ENCODE measurements around the gene SMCHD1.
"Not testable (repeated sequence)": the region's sequence is repeated elsewhere in the genome, so short reads cannot be mapped to it uniquely, and the experiment has no call there.

The SMCHD1 gene

DNA sequence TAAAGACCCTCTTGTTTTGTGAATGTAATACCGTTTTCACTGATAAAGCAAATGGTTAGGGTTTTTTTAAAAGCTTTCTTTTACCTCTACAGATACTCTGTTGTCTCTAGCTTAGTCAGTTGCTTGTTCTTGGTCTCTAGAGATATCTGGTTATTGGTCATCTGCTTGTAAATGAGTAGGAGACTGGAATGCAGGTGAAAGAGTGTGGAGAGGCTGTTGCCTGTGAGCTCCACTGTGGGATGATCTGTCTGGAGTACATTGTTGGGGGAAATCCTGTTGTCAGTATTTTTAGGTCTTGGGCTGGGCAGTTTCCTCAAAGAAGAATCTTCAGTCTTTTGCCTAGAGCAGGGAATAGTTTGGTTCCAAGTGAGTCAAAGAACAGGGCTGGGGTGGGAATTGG, 67.7 kb downstream of the SMCHD1 start:
- DNase-seq = no peak

DNA sequence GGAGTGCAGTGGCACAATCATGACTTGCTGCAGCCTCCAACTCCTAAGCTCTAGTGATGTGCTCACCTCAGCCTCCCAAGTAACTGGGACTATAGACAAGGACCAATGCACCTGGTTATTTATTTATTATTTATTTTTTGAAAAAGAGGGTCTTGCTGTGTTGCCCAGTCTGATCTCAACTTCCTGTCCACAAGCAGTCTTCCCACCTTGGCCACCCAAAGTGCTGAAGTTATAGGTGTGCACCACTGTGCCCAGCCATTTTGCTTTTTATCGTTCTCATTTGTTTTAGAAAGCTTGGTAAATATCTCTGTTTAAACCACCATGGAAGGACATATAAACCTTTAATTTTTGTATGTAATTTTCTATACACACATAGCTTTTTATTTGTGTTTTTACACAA, 74.2 kb downstream of the SMCHD1 start:
- no peak for DNase-seq

DNA sequence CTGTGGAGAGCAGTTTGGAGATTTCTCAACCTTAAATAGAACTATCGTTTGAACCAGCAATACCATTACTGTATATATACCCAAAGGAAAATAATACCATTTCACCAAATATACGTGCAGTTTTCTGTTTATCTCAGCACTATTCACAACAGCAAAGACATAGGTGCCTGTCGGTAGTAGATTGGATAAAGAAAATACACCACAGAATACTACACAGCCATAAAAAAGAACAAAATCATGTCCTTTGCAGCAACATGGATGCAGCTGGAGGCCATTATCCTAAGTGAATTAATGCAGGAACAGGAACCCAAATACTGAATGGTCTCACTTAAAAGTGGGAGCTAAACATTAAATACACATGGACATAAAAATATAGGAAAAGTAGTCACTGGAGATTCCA, 81.3 kb downstream of the SMCHD1 start:
- DNase-seq = no peak

DNA sequence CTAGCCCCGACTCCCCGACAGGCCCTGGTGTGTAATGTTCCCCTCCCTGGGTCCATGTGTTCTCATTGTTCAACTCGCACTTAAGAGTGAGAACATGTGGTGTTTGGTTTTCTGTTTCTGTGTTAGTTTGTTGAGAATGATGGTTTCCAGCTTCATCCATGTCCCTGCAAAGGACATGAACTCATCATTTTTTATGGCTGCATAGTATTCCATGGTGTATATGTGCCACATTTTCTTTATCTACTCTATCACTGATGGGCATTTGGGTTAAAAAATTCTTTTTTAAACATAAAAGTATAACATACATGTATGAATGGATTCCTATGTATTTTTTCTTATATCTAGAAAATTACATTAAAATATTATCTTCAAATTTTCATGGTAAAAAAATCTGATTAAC, 84.6 kb downstream of the SMCHD1 start:
- not testable (repeated sequence) for DNase-seq

DNA sequence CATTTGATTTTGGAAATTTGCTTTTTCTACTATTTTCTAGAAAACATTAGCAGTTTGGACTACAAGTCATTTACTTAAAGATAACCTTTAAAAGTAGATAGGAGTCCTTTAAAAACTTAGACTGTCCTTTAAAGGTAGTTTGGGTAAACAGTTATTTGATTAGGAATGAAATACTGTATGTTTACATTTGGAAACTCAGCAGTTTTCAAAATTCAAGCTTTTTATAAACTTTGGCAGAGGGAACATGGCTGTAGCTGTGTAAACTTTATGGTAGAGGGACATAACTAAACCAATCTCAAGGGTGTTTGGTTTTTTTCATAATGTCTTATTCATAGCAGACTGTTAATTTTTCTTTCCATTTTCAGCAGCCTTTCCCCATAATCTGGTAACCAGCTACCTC, 90.7 kb downstream of the SMCHD1 start:
- no peak for DNase-seq

DNA sequence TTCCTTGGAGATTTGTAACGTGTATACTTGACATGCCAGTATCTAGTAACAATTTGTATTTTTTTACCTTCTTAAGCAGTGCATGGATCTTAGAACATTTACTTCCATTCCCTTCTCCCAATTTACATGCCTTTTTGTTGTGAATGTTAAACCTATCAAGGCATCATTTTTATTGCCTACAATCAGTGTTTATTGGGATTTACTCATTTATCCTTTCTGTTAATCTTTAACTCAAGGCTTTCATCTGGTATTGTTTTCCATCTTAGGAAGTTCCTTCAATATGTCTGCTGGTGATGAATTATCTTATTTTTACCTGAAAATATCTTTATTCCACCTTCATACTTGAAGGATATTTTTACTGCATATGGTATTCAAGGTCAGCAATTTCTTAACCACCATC, 102.8 kb downstream of the SMCHD1 start:
- no peak for DNase-seq

DNA sequence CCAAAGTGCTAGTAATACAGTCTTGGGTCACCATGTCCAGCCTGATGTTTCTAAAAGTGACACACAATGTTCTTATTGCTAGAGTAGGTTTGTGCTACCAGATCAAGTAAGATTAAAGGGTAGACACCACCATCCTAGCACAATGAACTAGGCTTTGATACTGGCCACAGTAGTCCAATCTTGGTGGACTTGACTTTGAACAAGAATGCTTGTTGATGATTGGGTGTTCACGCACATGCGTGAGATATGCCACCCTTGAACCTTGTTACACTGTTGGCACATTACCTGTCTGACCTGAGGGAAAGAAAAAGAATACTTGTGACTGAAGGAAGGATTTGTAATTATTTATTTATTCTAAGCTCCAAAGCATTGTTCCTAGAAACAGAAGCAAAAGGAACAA, 119.1 kb downstream of the SMCHD1 start:
- no peak for DNase-seq

DNA sequence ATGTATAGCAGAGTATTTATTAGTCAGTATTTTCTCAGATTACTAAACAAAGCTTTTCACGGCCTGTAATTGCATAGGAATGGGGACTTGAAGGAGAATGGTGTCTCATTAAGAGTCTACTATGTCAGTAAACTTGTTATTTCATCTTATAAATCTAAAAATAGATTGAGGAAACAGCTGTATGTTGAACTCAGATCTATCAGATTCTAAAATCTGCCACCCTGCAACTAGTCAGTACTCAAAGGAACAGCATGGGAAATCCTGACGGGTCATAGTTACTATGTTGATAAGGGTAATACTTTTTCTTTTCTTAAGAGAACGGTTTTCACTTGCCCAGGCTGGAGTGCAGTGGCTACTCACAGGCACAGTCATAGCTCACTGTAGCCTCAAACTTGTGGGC, 121.1 kb downstream of the SMCHD1 start:
- no peak for DNase-seq

DNA sequence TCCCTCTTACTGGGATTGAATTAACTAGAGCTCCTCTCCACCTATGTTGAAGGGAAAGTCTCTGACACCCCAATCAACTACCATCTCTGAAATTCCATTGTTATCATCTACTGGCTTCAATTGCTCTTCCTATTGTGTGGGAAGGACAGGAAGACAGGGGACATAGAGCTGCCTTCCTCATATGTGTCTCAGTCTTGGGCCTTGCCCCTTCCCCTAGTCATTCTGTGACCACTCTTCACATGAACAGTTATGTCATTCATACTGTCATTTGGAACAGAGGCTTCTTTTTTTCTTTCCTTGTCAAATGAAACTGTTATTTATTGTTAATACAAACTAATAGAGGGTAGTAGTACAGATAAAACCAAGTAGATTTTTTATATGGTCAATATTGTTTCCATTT, 121.7 kb downstream of the SMCHD1 start:
- DNase-seq = no peak

DNA sequence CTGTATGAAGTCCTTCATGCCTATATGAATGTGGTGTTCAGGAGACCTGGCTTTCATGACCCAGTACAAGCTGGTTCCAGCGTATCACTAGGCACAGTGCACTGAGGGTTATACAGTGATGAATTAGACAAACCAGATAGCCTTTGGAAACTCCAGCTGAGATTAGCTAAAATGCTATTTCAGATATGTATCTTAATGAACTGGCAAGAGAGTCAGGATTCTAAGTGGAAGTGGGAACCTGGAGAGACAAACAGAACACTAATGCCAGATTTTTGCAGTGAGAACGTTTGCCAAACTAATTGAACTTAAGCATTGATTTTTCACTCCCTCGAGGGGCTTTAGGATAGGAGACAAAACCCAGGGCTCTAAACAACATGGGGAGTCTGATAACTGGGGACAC, 125.2 kb downstream of the SMCHD1 start:
- no peak for DNase-seq

DNA sequence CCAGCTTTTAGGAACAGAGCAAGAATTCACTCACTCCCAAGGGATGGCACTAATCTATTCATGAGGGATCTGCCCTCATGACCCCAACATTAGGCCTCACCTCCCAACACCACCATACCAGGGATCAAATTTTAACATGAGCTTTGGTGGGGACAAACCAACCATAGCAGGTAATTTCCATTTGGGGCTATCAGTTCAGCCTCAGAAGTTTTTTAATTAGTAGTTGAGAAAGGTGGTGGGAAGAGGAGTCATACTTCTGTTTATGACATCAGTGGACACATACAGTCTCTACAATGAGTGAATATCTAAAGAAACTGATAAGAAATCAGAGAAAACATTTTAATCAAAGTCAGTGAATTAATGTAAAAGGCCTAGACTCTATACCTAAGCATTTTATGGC, 131.7 kb downstream of the SMCHD1 start:
- no peak for DNase-seq

DNA sequence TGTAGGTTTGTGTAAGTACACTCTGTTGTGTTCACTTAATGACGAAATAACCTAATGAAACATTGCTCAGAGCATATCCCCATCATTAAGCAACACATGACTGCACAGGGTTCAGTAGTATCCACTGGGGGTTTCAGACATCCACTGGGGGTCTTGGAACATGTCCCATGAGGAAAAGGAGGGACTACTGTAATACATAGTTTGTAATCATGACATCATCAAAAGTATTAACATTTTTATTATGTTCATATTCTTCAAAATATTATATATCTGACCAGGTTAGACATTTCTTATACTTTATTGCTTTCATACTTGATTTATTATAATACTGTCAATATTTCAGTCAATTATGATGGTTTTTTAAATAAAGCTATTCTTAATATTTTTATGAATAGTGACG, 136.9 kb downstream of the SMCHD1 start:
- no peak for DNase-seq

DNA sequence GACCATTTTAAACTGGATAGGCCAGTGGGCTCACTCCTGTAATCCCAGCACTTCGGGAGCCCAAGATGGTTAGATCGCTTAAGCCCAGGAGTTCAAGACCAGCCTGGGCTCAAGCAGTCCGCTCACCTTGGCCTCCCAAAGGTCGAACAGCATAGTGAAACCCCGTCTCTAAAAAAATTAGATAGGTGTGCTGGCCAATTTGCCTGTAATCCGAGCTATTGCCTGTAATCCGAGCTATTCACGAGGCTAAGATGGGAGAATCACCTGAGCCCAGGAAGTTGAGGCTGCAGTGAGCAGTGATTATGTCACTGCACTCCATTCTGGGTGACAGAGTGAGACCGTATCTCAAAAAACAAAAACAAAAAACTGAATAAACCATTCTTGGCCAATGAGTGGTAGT, 138.6 kb downstream of the SMCHD1 start:
- DNase-seq = no peak

DNA sequence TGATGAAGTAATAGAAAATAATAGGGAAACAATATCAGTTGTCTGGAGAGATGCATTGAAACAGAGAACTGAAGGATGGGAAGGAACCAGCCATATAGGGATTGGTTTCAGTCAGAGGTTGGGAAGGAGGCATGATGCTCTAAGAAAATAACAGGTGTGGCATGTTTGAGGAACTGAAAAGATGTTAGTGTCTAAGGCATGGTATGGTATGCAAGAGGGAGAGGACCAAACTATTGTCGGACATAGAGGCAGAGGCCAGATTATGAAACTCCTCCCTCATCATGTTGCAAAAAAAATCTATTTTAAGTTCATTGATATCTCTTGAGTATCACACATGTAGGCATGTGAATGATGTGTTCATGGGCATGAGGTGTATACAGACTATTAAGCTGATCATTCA, 142.4 kb downstream of the SMCHD1 start:
- no peak for DNase-seq

DNA sequence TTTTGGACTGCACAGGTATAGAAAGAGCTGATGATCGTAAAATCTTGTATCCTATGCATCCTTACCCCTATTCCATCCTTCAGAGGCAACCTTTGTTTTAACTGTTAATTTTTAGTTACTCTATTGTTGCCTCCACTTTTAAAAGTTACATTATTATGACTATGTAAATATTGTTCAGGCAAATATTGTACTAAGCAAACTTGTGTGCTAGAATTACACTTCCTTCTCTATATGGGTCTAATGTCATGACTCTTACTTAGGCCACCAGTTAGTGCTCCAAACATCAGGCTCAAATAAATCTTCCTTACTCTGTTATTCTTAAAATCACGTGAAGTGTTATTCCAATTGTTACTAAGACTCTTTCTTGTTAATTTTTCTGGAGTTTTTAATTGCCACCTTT, 143.8 kb downstream of the SMCHD1 start:
- no peak for DNase-seq

DNA sequence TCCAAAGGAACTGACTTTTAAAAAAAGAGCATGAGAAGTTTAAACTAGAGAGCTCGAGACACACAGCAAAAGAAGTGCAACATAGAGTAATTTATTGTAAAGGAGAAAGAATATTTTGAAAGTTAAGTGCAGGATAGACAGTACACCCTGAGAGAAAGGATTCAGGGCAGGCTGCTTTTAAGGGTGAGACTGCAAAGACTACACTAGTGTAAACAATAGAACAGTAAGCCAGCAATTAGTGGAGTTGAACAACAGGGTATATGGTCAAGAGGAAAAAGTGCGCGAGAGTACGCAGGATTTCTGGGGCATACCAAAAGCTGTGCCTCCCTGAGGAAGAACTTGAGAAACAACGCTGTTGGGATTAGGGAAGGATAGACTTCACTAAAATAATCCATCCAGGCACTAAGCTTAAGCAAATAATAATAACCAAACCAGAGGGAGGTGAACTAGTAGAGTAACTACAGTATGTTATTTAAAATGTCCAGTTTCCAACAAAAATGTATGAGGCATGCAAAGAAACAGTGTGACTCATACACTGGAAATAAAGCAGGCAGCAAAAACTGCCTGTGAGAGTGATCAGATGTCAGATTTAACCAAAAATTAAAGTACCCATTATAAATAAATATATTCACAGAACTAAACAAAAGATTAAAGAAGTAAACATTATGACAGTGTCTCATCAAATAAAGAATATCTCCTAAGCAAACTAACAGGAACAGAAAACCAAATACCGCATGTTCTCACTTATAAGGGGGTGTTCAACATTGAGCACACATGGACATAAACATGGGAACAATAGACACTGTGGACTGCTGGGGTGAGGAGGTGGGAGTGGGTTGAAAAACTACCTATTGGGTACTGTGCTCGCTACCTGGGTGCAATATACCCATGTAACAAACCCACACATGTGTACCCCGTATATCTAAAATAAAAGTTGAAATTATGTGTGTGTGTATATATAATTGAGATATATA, 150.7 kb downstream of the SMCHD1 start:
- no peak for DNase-seq

DNA sequence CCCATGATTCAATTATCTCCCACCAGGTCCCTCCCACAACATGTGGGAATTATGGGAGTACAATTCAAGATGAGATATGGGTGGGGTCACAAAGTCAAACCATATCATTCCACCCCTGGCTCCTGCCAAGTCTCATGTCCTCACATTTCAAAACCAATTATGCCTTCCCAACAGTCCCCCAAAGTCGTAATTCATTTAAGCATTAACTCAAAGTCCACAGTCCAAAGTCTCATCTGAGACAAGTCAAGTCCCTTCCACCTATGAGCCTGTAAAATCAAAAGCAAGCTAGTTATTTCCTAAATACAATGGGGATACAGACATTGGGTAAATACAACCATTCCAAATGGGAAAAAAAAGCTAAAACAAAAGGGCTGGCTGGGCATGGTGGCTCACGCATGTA, 153.1 kb downstream of the SMCHD1 start:
- not testable (repeated sequence) for DNase-seq

DNA sequence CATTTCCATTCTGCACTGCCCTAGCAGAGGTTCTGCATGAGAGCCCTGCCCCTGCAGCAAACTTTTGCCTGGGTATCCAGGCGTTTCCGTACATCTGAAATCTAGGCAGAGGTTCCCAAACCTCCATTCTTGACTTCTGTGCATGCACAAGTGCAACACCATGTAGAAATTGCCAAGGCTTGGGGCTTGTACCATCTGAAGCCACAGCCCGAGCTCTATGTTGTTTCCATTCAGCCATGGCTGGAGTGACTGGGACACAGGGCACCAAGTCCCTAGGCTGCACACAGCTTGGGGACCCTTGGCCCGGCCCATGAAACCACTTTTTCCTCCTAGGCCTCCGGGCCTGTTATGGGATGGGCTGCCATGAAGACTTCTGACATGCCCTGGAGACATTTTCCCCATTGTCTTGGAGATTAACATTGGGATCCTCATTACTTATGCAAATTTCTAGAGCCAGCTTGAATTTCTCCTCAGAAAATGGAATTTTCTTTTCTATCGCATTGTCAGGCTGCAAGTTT, 154.2 kb downstream of the SMCHD1 start:
- not testable (repeated sequence) for DNase-seq

DNA sequence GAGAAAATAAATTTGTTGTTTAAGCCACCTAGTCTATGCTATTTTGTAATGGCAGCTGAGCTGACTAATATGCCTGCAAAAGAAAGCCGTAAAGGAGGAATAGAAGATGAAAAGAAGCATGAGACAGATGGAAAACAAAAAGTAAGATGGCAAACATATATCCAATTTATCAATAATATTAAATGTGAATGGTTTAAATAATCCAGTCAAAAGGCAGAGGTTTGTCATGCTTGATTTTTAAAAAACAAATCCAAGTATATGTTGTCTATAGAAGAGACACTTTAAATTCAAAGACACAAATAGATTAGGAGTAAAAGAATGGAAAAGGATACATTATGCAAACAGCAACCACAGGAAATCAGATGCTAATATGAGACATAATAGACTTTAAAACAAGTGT, 155.9 kb downstream of the SMCHD1 start:
- no peak for DNase-seq

DNA sequence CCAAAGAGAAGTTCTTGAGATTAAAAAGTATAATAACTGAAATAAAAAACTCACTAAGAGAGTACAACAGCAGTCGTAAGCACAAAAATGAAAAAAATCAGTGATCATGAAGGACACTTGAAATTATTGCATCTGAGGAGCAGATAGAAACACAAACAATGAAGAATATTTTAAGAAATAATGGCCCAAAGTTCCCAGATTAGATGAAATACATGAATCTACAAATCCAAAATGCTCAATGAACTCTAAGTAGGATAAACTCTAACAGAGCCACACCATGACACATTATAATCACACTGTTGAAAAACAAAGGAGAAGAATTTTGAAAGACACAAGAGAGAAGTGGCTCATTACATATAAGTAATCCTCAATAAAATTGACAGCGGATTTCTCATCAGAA, 159.4 kb downstream of the SMCHD1 start:
- DNase-seq = no peak

DNA sequence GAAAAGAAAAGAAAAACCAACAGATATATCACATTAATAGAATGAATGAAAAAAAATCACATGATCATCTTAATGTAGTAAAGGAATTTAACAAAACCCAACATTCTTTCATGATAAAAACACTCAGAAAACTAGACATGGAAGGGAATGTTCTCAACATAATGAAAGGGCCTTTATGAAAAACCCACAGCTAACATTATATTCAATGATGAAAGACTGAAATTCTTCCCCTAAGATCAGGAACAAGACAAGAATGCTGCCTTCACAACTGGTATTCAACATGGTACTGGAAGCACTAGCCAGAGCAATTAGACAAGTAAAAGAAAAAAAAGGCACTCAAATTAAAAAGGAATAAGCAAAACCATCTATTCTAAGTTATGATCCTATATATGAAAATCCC, 162.8 kb downstream of the SMCHD1 start:
- no peak for DNase-seq

DNA sequence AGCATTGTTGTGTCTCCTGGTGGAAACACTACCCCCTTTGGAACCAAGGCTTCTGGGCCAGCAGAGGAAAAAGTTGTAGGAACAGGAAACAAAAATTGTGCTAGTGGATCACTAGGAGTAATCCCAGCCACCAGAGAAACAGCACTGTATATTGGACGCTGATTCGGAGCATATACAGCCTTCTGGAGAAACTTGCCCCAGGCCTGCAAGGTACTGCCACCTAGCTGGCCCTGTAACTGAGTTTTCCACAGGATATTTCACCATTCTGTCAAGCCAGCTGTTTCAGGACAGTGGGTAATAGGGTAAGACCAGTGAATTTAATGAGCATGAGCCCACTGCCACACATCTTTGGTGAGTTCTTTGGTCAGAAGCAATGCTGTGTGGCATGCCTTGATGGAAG, 166.2 kb downstream of the SMCHD1 start:
- no peak for DNase-seq

DNA sequence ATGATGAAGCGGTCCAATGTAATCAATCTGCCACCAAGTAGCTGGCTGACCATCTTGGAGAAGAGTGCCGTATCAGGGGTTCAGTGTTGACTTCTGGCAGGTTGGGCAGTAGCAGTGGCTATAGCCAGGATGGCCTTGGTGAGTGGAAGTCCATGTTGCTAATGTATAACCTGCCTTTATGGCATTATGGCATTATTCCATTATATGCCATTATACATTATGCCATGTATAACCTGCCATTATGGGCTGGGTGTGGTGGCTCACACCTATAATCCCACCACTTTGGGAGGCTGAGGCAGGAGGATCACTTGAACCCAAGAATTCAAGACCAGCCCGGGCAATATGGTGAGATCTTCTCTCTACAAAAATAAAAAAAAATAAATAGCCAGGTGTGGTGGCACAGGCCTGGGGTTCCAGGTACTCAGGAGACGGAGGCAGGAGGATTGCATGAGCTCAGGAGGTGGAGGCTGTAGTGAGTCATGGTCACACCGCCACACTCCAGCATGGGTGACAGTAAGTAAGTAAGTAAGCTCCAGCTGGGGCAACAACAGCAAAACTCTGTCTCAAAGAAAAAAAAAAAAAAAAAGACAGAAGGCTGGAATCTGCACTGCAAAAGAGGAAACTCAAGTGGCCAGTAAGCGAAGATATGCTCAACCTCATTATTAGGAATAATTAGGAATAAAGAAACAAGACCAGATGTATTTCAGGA, 166.8 kb downstream of the SMCHD1 start:
- DNase-seq = no peak

DNA sequence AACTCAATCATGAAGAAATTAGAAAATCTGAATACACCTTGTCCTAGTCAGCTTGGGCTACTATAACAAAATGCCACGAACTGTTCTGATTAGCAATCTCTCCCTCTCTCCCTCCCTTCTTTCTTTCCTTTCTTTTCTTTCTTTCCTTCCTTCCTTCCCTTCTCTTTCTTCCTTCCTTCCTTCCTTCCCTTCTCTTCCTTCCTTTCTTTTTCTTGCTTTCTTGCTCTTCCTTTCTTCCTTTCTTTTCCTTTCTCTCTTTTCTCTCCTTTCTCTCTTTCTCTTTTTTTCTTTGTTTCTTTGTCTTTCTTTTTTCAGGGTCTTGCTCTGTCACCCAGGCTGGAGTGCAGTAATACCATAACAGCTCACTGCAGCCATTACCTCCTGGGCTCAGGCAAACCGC, 167.7 kb downstream of the SMCHD1 start:
- no peak for DNase-seq

Data from right hindlimb (tissue), 1 donor.